Epidermal melanocyte (primary cell): ENCODE results near the gene NT5C3B.
"Not testable (repeated sequence)": the region's sequence is repeated elsewhere in the genome, so short reads cannot be mapped to it uniquely, and the experiment has no call there.

Experiments used
- DNase-seq: peaks from one replicate; pipeline ENCODE4 v3.0.0; 2011; ENCODE audit warnings: low spot score; ENCODE audit not compliant: insufficient read length

NT5C3B gene

DNA sequence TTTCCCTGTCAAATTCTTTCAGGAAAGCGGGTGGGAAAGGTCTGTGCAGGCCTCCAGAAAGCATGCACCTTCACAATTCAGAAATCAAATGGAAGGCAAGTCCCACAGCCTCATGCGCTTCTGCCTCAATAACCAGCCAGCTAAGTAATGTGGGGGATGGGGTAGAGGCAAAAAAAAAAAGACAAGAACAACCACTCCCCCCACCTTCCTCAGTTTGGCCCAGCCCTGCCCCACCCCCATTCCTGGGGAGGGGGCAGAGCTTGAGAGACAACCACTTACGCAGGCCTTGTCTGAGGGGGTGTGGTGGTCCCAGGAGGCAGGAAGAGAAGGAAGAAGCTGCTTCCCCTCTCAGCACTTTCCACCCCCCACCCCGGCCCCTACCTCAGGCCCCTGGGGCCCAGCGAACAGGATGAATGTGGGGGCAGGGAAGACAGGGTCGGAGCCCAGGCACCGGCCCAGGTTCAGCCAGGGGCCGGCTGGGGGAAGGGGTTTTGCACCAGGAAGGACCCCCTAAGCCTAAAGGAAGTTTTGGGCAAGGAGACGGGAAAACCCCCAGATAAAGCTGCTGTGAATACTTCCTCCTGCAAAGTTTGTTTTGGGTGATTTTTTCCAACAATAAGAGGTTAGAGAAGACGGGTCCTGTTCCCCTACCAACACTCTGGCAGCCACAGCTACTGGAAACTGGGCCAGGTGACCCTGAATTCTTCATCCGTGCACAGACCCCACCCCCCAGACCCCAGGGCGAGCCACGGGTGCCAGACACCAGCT lies 50.8 kb downstream of the NT5C3B start:
- no peak for DNase-seq

GRCh38 chr17:41784207-41784744 lies 51.8 kb downstream of the NT5C3B start:
- DNase-seq, result no peak

DNA sequence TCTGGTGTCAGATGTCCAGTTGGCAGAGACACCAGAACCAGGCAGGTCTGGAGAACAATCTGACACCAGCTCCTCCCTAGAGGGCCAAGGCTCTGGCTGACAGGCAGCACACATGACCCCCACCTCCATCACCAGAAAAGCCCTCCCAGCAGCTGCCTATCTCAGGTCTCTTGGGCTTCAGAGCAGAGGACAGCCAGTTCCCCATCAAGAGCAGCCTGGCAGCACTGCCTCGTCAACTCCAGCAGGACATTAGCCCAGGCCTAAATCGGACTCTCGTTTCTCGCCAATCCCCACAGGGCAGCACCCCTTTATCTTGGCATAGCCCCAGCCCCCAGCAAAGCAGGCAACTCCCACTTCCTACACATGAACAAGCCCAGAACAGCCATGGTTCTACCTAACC lies 53.9 kb downstream of the NT5C3B start:
- no peak for DNase-seq

- no peak for DNase-seq
These were observed 54.5 kb downstream of the NT5C3B start for GRCh38 chr17:41781404-41782110.

- no peak for DNase-seq
These were observed 56.1 kb downstream of the NT5C3B start for GRCh38 chr17:41779954-41780353.

GRCh38 chr17:41777574-41778188 lies 58.4 kb downstream of the NT5C3B start:
- DNase-seq, result peak; percentile 61

GRCh38 chr17:41777157-41777573 lies 58.9 kb downstream of the NT5C3B start:
- DNase-seq, result no peak

DNA sequence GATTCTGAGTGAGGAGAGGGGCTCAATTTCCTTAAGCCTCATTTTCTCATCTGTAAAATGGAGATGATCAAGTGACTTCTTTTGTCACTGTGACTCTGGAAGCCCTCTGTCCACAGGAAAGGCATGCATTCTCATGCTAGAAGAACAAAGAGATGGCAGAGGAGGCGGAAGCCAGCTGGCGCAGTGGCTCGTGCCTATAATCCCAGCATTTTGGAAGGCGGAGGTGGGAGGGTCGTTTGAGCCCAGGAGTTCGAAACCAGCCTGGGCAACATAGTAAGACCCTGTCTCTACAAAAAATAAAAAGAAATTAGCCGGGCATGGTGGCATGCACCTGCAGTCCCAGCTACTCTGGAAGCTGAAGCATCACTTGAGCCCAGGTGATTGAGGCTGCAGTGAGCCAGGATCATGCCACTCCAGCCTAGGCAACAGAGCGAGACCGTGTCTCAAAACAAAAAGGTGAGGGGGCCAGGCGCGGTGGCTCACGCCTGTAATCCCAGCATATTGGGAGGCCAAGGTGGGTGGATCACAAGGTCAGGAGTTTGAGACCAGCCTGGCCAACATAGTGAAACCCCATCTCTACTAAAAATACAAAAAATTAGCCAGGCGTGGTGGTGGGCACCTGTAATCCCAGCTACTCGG lies 59.7 kb downstream of the NT5C3B start:
- not testable (repeated sequence) for DNase-seq

DNA sequence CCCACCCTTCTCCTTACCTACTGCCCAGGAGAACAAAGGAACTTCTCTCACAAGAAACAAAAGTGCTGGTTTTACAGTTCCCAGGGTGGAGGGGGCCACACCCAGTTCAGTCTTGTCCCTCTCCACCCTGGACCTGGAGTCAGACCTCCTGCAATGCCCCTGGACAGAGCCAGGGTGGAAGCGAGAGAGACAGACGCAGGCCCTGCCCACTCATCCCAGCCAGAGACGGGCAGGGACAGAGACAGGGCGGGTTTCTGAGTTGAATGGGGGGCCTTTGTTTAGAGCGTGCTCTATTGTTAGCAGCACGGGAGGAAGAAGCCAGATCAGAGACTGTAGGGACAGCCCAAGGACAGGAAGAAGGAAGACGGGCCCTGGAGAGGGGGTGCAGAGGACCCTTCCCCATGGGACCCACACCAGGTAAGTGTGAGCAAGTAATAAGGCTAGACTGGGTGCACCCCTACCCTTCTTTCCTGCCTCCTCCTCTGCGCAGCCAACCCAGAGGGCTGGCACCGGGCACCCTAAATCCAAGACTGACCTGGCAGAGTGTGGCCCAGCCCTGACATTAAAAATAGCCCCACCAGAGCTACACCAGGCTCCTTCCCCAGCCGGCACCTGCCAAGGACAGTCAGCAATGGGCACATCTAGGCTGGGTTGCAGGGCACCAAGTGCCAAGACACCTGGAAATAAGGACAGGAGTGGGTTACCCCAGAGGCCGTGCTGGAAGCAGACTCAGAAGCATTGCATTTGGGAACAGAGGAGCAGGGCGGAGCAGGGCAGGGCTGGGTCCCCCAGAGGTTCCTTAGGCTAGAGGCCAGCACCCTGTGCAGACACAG lies 60.4 kb downstream of the NT5C3B start:
- DNase-seq, result no peak
